NCI-H1694 treated with DMSO at 0.1 percent for 48 hours (cell line): ENCODE data around the gene PIH1D1.
"Not testable (repeated sequence)": the region's sequence is repeated elsewhere in the genome, so short reads cannot be mapped to it uniquely, and the experiment has no call there.

Source experiments
- DNase-seq: peaks from one replicate; lab custom pipeline; 2025; lab: John Stamatoyannopoulos, UW

The PIH1D1 gene

DNA sequence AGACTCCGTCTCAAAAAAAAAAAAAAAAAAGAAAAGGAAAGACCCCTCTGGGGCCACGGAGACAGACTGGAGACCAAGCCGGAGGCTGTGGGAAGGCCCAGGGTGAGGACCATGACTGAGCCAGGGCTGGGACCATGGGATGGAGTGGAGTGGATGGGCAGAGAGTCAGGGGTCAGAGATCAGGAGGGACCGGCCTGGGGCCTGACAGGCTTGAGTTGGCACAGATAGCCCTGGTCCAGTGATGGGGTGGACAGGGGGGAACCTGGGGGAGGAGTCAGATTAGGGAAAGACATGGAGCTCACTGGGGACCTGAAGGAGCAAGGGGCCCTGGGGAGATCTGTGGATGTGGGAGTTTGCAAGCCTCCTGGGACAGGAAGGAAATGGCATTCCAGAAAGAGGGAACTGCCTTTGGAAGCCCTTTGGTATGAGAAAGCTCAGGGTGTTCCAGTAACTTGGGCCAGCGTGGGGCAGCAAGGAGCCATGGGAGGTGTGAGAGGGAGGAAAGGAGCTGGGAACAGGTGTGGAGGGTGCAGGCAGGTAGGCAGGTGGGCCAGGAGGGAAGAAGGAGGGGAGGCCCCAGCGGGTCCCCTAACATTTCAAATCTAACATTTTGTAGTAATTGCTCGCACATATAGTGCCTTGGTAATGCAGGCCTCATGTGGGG is 29.5 kb upstream of the PIH1D1 start:
- no peak for DNase-seq

DNA sequence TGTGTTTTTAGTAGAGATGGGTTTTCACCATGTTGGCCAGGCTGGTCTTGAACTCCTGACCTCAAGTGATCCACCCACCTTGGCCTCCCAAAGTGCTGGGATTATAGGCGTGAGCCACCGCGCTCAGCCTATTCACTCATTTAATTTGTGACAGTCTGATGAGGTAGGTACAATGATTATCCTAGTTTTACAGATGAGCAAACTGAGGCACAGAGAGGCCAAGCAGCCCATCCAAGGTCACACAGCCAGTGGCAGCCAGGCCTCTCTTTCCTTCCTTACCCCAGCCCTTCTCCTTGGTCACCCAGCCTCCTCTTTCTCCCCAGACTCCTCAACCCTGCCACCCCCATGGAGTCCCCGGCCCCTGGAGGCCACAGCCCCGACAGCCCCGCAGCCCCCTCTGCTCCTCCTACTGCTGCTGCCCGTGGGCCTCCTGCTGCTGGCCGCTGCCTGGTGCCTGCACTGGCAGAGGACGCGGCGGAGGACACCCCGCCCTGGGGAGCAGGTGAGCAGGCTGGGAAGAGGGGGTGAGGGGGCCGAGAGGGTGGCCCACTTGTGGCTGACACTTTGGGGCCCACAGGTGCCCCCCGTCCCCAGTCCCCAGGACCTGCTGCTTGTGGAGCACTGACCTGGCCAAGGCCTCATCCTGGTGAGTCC is 28.5 kb upstream of the PIH1D1 start:
- DNase-seq, result no peak

GRCh38 chr19:49475995-49476880 is 24.6 kb upstream of the PIH1D1 start:
- peak; percentile 24 for DNase-seq

DNA sequence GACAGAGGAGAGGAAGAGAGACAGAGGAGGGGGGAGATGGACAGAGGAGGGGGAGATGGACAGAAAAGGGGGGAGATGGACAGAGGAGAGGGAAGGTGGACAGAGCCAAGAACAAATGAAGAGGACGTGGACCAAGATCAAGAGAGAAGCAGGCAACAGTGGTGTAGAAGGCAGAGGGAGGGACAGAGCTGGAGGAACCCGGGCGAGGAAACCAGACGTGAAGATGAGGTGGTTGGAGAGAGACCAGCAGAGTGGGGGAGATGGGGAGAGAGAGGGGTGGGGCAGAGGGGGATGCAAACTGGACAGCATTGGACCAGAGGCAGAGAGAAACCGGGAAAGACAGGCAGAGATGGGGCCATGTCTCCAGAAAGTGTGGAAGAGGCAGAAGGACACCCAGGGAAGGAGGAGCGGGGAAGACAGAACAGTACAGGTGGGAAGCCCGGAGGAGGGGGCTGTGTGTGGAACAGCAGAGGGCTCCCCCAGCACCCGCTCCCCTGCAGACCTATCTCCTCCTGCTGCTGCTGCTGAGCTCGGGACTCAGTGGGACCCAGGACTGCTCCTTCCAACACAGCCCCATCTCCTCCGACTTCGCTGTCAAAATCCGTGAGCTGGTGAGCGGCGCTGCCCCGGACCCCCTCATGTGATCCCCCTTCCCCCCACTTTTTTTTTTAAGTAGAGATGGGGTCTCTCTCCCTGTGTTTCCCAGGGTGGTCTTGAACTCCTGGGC is 23.7 kb upstream of the PIH1D1 start:
- no peak for DNase-seq

- DNase-seq, result no peak
Observed at GRCh38 chr19:49474542-49474924, 22.9 kb upstream of the PIH1D1 start.

- peak; percentile 63 for DNase-seq
Observed at GRCh38 chr19:49473868-49474541, 22.4 kb upstream of the PIH1D1 start, which contains the start of gene FLT3LG. TSS of gene FLT3LG (plus strand) at chr19:49474215. CDS start at chr19:49474640, 425 bp downstream.

GRCh38 chr19:49473501-49473867 is 21.9 kb upstream of the PIH1D1 start:
- not testable (repeated sequence) for DNase-seq

- no peak for DNase-seq
Observed at GRCh38 chr19:49472936-49473335, 21.3 kb upstream of the PIH1D1 start.

DNA sequence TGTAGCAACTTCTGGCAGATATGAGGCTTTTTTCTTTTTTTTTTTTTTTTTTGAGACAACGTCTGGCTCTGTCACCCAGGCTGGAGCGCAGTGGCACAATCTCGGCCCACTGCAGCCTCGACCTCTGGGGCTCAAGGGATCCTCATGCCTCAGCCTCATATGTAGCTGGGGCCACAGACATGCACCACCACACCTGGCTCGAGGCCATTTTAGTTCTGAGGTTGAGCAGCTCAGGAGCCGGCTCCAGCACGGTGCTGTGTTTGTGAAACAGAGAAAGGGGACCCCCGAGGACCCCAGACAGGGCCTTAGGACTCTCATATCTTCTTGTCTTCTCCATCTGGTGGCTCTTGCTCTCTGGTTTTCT is 19.0 kb upstream of the PIH1D1 start:
- no peak for DNase-seq

GRCh38 chr19:49469828-49470614 is 18.4 kb upstream of the PIH1D1 start:
- no peak for DNase-seq

DNA sequence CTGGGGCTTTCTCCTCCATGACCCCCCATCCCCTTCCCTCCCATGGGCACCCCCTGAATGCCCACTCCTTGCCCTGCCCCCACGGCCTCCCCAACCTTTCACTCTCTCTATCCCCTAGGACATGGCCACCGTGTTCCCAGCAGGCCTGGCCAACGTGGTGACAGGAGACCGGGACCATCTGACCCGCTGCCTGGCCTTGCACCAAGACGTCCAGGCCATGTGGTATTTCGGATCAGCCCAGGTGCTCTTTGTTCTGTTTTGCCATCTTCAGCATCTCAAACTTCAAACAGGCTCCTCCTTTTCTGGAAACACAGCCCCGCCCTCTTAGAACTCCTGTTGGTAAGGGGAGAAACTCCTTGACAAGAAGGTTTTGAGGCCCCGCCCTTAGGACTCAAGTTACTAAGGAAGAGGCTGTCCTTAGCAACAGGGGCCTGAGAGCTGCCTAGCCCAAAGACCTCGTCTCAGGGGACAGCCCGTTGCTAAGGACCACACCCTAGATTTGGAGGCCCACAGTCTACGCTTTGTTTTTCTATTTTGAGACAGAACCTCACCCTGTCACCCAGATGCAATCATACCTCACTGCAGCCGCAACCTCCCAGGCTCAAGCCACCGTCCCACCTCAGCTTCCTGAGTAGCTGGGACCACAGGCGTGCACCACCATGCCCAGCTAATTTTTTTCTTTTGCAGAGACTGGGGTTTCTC is 17.3 kb upstream of the PIH1D1 start:
- DNase-seq, result no peak

DNA sequence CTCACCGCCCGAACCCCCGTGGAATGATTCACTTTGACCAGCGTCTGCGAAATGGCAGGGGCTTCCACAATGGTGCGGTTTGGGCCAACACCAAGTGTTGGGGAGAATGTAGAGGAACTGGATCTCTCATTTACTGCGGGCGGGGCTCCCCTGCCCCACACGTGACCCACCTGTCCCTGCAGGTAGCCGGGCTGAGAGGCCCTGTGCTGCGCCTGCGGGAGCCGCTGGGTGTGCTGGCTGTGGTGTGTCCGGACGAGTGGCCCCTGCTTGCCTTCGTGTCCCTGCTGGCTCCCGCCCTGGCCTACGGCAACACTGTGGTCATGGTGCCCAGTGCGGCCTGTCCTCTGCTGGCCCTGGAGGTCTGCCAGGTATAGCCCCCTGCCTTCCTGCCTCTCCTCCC is 16.6 kb upstream of the PIH1D1 start:
- DNase-seq, result no peak

DNA sequence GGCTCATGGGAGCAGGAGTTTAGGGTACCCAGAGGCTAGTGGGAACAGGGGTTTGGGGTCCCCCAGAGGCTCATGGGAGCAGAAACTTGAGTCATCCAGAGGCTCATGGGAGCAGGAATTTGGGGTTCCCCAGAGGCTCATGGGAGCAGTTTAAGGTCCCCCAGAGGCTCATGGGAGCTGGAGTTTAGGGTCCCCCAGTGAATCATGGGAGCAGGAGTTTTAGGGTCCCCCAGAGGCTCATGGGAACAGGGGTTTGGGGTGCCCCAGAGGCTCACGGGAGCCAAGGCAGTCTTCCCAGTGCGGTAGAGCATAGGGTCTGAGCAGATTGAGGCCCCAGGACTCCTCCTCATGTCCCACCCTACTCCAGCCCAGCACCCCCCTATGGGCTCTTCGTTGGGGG is 13.8 kb upstream of the PIH1D1 start:
- DNase-seq, result no peak

- DNase-seq, result no peak
Observed at GRCh38 chr19:49463960-49464740, 12.5 kb upstream of the PIH1D1 start.

DNA sequence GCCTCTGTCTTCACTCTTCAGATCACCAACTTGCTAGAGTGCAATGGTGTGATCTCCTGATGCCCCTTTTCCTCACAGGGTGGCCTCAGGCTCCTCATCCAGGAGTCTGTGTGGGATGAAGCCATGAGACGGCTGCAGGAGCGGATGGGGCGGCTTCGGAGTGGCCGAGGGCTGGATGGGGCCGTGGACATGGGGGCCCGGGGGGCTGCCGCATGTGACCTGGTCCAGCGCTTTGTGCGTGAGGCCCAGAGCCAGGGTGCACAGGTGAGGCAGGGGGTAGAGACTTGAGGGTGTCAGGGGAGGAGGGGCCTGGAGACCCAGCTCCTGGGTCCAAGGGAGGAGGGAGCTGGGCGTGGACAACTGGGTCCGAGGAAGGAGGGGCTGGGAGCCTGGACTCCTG is 10.9 kb upstream of the PIH1D1 start:
- no peak for DNase-seq

DNA sequence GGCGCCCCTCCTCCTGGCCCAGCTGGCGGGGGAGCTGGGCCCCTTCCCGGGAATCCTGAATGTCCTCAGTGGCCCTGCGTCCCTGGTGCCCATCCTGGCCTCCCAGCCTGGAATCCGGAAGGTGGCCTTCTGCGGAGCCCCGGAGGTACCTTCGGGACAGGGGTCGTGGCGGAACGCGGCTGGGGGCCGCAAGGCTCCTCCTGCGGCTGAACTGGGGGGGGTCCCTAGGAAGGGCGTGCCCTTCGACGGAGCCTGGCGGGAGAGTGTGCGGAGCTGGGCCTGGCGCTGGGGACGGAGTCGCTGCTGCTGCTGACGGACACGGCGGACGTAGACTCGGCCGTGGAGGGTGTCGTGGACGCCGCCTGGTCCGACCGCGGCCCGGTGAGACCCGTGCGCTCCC is 10.0 kb upstream of the PIH1D1 start:
- DNase-seq, result no peak

GRCh38 chr19:49461130-49461529 is 9.5 kb upstream of the PIH1D1 start:
- DNase-seq, result not testable (repeated sequence)

GRCh38 chr19:49459388-49459787 is 7.8 kb upstream of the PIH1D1 start:
- no peak for DNase-seq

DNA sequence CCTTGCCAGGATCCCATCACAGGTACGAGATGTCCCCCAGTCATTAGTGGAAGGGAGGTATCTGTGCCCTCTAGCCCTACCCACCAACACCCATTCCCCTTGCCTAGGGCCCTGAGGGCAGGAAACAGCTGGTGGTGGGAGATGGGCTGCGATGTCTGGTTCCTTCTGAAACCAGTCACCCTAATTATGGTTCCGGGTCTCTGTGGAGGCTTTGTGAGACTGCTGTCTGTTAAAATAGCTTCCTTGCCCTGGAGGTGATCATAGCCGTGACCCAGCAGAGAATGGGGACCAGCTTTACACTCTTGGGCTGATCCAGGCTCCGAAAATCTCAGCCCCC is 6.9 kb upstream of the PIH1D1 start:
- DNase-seq, result no peak

DNA sequence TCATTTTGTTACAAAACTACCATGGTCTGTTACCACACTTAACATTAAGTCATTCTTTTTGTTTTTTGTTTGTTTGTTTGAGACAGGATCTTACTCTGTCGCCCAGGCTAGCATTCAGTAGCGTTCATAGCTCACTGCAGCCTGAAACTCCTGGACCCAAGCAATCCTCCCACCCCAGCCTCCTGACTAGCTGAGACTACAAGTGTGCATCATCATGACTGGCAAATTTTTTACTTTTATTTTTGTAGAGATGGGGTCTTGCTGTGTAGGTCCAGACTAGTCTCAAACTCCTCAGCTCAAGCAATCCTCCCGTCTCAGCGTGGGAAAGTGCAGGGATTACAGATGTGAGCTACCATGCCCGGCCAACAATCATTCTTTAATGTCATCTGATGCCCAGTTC is 4.7 kb upstream of the PIH1D1 start:
- DNase-seq, result no peak
